ENCODE results near the gene ABHD6. TPM values are rescaled to one million over a fixed set of nuclear protein-coding genes. Genes with fewer than 3 reads are reported as not detected.
"Not testable (repeated sequence)": the region's sequence is repeated elsewhere in the genome, so short reads cannot be mapped to it uniquely, and the experiment has no call there.

The ABHD6 gene
- polyA plus RNA-seq, 3 donors, result 11.7 to 13.2 (median 12.7) TPM

DNA sequence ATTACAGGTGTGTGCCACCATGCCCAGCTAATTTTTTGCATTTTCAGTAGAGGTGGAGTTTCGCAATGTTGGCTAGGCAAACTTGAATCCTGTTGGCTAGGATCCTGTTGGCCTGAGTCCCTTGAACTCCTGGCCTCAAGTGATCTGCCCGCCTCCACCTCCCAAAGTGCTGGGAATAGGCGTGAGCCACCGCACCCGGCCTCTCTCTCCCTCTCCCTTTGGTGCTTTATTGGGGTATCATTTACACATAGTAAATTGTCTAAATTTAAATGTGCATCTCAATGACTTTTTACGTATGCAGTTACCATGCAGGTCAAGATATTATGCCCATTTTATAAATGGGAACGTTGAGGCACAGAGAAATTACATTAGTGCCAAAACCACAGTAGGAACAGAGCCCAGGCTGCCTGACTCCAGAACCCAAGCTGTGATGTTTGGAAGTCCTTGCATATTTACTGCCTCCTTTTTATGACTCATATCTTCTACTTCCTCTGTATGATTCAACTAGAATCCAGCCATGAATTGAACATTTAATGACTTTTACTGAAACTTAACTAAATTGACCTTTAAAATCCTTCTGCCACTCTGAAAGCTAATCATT lies 34.4 kb downstream of the ABHD6 start:
- DNase-seq, result no peak

- no peak for DNase-seq
These were observed 35.3 kb downstream of the ABHD6 start for GRCh38 chr3:58272891-58273290.

DNA sequence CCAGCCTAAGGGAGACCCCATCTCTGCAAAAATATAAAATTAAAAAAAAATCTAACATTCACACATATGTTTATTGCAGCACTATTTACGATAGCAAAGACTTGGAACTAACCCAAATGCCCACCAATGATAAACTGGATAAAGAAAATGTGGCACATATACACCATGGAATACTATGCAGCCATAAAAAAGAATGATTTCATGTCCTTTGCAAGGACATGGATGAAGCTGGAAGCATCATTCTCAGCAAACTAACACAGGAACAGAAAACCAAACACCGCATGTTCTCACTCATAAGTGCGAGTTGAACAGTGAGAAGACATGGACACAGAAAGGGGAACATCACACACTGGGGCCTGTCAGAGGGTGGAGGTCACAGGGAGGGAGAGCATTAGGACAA lies 35.8 kb downstream of the ABHD6 start:
- DNase-seq, result not testable (repeated sequence)

DNA sequence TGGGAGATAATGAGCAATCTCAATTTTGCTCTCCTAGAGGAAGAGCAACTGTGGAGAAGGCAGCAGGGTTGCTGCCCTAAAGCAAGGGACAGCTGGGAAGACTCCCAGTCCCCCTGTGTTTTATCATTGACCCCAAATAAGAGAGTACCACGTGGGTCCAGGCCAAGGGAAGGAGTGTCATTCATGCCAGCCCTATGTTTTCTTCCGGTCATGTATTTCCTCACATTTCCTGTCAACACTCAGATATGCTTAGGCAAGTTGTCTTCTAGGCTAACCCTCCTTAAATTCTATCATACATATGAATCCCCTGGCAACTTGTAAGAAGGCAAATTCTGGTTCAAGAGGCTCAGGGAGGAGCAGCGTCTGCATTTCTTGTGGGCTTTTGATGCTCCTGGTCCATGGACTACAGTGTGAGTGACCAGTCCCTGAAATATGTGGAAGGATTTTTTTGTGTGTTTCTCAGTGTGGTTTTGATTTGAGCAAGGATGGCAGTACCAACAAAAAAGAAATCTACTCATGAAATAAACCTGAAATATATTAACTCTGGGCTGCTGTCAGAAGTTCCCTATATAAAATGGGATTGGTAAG lies 36.5 kb downstream of the ABHD6 start:
- no peak for DNase-seq

DNA sequence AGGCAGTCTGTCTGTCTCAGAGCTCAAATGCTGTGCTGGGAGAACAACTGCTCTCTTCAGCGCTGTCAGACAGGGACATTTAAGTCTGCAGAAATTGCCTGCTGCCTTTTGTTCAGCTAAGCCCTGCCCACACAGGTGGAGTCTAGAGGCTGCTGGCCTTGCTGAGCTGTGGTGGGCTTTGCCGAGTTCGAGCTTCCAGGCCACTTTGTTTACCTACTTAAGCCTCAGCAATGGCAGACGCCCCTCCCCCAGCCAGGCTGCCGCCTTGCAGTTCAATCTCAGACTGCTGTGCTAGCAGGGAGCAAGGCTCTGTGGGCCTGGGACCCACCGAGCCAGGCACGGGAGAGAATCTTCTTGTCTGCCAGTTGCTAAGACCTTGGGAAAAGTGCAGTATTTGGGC lies 43.5 kb downstream of the ABHD6 start:
- no peak for DNase-seq

DNA sequence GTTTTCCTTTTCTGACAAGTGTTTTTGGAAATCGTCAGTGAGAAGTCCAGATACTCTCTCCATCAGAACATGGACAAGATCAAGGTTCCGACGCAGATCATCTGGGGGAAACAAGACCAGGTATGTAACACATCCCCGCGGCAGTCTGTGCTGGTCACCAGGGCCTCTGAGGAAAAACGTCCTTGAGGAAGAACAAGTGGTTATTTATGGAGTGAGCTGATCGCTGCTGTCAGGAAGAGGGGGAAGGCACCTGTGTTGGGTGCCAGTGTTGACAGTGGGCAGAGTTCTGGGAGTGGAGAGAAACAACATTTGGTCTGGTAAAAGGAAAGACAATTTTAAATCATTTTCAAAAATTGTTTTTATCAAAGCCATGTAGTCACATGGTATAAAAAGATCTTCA lies 47.7 kb downstream of the ABHD6 start:
- DNase-seq, result no peak

DNA sequence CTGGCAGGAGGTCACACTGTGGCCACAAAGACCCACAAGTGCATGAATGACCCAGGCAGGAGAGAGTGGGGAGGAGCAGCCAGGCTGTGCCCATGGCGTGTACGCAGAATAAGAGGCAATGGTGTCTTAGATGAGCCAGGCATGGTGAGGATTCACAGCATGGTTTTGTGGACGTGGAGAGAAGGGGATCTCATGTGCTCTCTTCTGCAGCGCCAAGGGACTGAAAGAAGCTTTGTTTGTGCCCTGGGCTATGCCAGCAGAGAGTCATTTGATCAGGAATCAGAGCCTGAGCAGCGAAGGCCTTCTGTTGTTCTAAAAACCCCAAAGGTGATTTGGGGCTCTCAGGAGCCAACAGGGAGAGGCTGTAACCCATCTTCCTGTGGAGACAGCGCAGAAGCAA lies 49.8 kb downstream of the ABHD6 start:
- no peak for DNase-seq

DNA sequence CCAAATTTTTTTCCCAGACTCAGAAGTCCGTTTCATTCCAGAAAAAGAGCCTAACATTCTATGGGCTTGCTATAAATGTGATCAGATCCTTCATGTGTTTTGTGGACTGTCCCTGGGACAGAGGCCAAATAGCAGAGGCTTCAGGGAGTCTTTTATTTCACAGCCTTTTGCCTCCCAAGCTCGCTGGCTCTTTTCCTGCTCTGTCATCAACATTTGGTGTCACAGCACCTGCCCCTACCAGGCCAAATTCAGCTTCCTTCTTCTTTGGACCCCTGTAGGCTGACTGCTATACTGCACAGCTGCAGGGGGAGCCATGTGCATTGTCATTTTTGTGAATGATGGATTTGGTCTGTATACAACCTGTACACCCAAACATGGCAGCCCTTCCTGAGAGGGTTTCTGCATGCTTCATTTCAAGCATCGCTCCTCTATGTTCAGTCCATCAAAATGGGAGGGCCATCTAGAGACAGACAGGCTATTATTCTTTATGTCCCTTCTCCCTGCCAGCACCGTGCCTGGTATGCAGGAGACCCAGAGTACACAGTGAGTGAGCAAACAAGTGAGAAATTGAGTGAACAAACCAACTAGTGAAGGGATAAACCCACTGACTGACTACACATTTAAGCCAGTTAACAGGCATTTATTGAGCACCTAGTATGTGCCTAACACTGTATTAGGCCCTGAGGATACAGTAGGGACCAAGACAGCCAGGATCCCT lies 50.6 kb downstream of the ABHD6 start:
- DNase-seq, result no peak

GRCh38 chr3:58288964-58289613 lies 51.5 kb downstream of the ABHD6 start:
- DNase-seq, result not testable (repeated sequence)

DNA sequence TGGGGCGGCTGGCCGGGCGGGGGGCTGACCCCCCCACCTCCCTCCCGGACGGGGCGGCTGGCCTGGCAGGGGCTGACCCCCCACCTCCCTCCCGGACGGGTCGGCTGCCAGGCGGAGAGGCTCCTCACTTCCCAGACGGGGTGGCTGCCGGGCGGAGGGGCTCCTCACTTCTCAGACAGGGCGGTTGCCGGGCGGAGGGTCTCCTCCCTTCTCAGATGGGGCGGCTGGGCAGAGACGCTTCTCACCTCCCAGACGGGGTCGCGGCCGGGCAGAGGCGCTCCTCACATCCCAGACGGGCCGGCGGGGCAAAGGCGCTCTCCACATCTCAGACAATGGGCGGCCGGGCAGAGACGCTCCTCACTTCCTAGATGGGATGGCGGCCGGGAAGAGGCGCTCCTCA lies 52.9 kb downstream of the ABHD6 start:
- DNase-seq, result not testable (repeated sequence)

GRCh38 chr3:58291671-58292338 lies 54.2 kb downstream of the ABHD6 start:
- DNase-seq, result no peak

DNA sequence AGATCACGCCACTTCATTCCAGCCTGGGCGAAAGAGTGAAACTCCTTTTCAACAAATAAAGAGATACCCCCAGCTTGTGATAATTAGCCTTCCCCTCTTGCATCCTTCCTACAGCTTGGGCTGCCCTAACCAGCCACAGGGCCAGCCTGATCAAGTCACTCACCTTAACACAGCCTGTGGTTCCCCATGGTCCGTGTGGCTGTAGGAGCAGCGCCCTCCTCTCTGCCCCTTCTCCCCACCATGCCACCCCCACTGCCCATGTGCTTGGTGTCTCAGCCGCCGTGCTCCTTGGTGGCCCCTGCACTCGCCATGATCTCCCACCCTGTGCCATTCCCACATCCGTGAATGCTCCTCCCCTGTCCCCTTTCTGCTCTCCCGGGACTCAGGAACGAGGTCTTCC lies 55.3 kb downstream of the ABHD6 start:
- no peak for DNase-seq

DNA sequence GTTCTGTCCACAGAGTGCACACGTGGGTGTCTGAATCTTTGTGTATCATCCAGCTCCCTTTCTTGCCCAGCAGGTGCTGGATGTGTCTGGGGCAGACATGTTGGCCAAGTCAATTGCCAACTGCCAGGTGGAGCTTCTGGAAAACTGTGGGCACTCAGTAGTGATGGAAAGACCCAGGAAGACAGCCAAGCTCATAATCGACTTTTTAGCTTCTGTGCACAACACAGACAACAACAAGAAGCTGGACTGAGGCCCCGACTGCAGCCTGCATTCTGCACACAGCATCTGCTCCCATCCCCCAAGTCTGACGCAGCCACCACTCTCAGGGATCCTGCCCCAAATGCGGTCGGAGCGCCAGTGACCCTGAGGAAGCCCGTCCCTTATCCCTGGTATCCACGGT lies 55.9 kb downstream of the ABHD6 start:
- no peak for DNase-seq

GRCh38 chr3:58296269-58296668 lies 58.7 kb downstream of the ABHD6 start:
- no peak for DNase-seq

- DNase-seq, result no peak
These were observed 59.3 kb downstream of the ABHD6 start for GRCh38 chr3:58296843-58297242.

- DNase-seq, result no peak
These were observed 60.6 kb downstream of the ABHD6 start for GRCh38 chr3:58298190-58298589.

DNA sequence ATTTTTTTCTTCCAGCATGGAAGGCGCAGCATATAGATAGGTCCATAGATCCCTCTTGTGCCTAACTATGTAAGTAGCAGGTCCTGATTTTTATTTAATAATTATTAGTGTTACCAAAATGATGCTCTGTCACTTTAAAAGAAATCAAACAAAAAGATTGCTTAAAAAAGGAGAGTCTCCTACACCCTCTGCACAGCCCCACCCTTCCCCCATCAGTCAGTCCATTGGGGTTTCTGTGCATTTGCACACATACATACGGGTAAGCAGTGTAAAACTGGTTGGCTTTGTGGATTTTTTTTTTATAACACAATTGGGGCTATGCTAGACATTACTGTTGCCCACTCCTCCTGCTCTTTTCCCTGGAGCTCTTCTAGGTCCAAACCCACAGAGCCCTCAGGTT lies 61.5 kb downstream of the ABHD6 start:
- DNase-seq, result no peak

- DNase-seq, result peak; percentile 26
These were observed 62.4 kb downstream of the ABHD6 start for GRCh38 chr3:58299839-58300516.

GRCh38 chr3:58305882-58306711 lies 68.5 kb downstream of the ABHD6 start, which contains the start of the genes HTD2 and RPP14:
Gene HTD2, plus strand, starts transcription at chr3:58306520. Its CDS starts 11,094 bp downstream, at chr3:58317614.
Gene RPP14, plus strand, starts transcription at chr3:58306245. Its CDS starts 4,085 bp downstream, at chr3:58310330.
- DNase-seq, result peak; percentile 97

DNA sequence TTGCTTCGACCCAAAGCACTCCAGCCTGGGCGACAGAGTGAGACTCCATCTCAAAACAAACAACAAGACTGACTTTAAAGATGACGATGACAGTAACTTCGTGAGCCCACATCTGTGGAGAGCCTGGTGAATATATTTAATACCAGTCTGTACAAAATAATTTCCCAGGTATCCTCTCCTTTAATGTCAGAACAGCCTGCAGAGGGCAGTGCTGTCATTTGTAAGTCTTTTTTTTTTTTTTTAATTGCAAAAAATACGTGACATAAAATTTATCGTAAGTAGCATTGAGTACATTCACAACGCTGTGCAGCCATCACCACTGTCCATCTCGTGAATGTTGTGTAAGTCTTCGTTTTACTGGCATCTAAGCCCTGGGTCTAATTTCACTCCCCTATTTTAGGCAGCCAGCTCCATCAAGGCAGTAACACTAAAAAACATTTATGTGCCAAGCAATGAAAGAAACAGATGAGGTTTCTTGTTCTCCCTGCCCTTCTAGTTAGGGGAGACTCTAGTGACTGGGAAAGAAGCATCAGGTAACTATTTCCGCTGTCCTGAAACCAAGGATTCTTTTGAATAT lies 70.1 kb downstream of the ABHD6 start:
- DNase-seq, result no peak

All from renal pelvis (tissue), 4 donors.